HepG2 (cell line): ENCODE data around the gene THRB. TPM values are rescaled to one million over a fixed set of nuclear protein-coding genes. Genes with fewer than 3 reads are reported as not detected.

ENCODE experiments used
- ATAC-seq: fragments of 200-7000 bp; cut with Tn5 transposase; 3 replicates; pipeline ENCODE4 v1.9.1; 2020; ENCODE audit warnings: mild to moderate bottlenecking, moderate library complexity
- BruUV-seq: library from RNA; stranded (reverse); fragments of 400-500 nt; replicated peaks from 2 replicates; lab custom pipeline; 2021; lab: Mats Ljungman, UMichigan
- CTCF ChIA-PET: fragments of 300-600 bp; formaldehyde crosslinking; extraction: SDS; loops from one replicate; lab custom pipeline; 2021; ENCODE audit warnings: low total read pairs, inconsistent platforms, low intra/inter-chr PET ratio; lab: Yijun Ruan, JAX
- POLR2A ChIA-PET: fragments of 350-600 bp; sonication (Branson Sonifier 250); formaldehyde crosslinking; loops from one replicate; lab custom pipeline; 2020; ENCODE audit warnings: antibody characterized with exemption, inconsistent platforms; lab: Yijun Ruan, JAX
- DNase-seq: peaks from one replicate; pipeline ENCODE4 v3.0.0-alpha.2; 2015; ENCODE audit warnings: low spot score
- FAIRE-seq: peaks from 3 replicates; lab custom pipeline; 2011; peaks lifted over from hg19 to GRCh38; lab: Jason Lieb, UNC
- H2AFZ ChIP-seq: one replicate; pipeline ENCODE4 v1.6.1; 2011; ENCODE audit warnings: low read length, inconsistent platforms
- H3K27ac ChIP-seq: fragments of 300-600 bp; 3 replicates; pipeline ENCODE4 v1.8.0; 2011; ENCODE audit warnings: mixed run types, mild to moderate bottlenecking, mixed read lengths, low read length, inconsistent platforms; ENCODE audit not compliant: insufficient read depth; ENCODE audit errors: extremely low read length
- H3K27me3 ChIP-seq, 2 experiments: fragments of 200-600 bp in 1 of 2; 2 replicates in 1 of 2; 3 replicates in 1 of 2; pipeline versions ENCODE4 v1.6.0 to v1.8.0; 2011; ENCODE audit warnings: low read length in 2 of 2, mild to moderate bottlenecking in 2 of 2, moderate library complexity in 2 of 2, inconsistent platforms in 1 of 2; ENCODE audit not compliant: insufficient read depth in 2 of 2, control insufficient read depth in 1 of 2
- H3K36me3 ChIP-seq, 2 experiments: fragments of 200-600 bp in 1 of 2; replicated peaks in 1 of 2; 2 replicates in 1 of 2; 3 replicates in 1 of 2; pipeline versions ENCODE4 v1.5.1 to v1.8.0; 2011; ENCODE audit warnings: low read length in 2 of 2, inconsistent platforms in 1 of 2; ENCODE audit not compliant: insufficient read depth in 2 of 2, control insufficient read depth in 1 of 2
- H3K4me1 ChIP-seq: 2 replicates; pipeline ENCODE4 v1.5.1; 2012; ENCODE audit warnings: low read length, inconsistent platforms; ENCODE audit not compliant: insufficient read depth
- H3K4me2 ChIP-seq: 2 replicates; pipeline ENCODE4 v1.6.0; 2011; ENCODE audit warnings: low read depth, low read length, inconsistent platforms
- H3K4me3 ChIP-seq, 3 experiments: fragments of 200-600 bp in 1 of 3; sonication (generic), shearing (Covaris generic) in 1 of 3; replicated peaks in 1 of 3; 2 replicates each; pipeline ENCODE4 v1.5.1; 2011 to 2016; ENCODE audit warnings: low read length in 3 of 3, inconsistent platforms in 2 of 3, low read depth in 2 of 3, mild to moderate bottlenecking in 2 of 3, control low read depth in 1 of 3, mixed read lengths in 1 of 3; ENCODE audit not compliant: insufficient read depth in 1 of 3
- H3K79me2 ChIP-seq: one replicate; pipeline ENCODE4 v1.6.1; 2011; ENCODE audit warnings: low read length, inconsistent platforms; ENCODE audit not compliant: insufficient read depth
- H3K9ac ChIP-seq: 2 replicates; pipeline ENCODE4 v1.6.0; 2011; ENCODE audit warnings: mild to moderate bottlenecking, low read depth, low read length, inconsistent platforms; ENCODE audit not compliant: insufficient read depth
- H3K9me3 ChIP-seq: 2 replicates; pipeline ENCODE4 v1.5.1; 2012; ENCODE audit warnings: mild to moderate bottlenecking, low read length
- H4K20me1 ChIP-seq: 2 replicates; pipeline ENCODE4 v1.6.0; 2011; ENCODE audit warnings: inconsistent platforms, mild to moderate bottlenecking, low read length, moderate library complexity; ENCODE audit not compliant: insufficient read depth
- ARNT ChIP-seq: fragments of 450-650 bp; IDR thresholded peaks from 2 replicates; pipeline ENCODE4 v1.6.1; 2017
- CBX2 ChIP-seq, 2 experiments: fragments of 200-600 bp in 1 of 2; sonication (generic); formaldehyde crosslinking in 1 of 2; IDR thresholded peaks; 2 replicates each; pipeline versions ENCODE4 v1.7.0 to v1.8.1; 2018 to 2022; ENCODE audit warnings: low read depth in 2 of 2, low read length in 1 of 2, mild to moderate bottlenecking in 1 of 2, missing genetic modification reagents in 1 of 2
- NFKBIZ ChIP-seq: IDR thresholded peaks from 2 replicates; pipeline ENCODE4 v1.6.1; 2018; ENCODE audit warnings: missing genetic modification reagents, missing compliant biosample characterization
- RFX1 ChIP-seq: fragments of 450-650 bp; IDR thresholded peaks from 2 replicates; pipeline ENCODE4 v1.6.1; 2017
- SOX13 ChIP-seq, 3 experiments: fragments of 450-650 bp in 1 of 3; sonication (generic) in 1 of 3; formaldehyde crosslinking in 1 of 3; IDR thresholded peaks in 2 of 3; conservative IDR thresholded peaks in 1 of 3; 2 replicates each; pipeline versions ENCODE4 v1.5.0 to v1.6.1; 2016 to 2020; ENCODE audit warnings: antibody characterized with exemption in 1 of 3, mild to moderate bottlenecking in 1 of 3, missing compliant biosample characterization in 1 of 3, missing genetic modification reagents in 1 of 3, moderate library complexity in 1 of 3
- STAG1 ChIP-seq: sonication (generic); formaldehyde crosslinking; IDR thresholded peaks from 2 replicates; pipeline ENCODE4 v1.4.0; 2020; ENCODE audit warnings: missing genetic modification reagents
- ZMYM2 ChIP-seq: sonication (generic); formaldehyde crosslinking; IDR thresholded peaks from 2 replicates; pipeline ENCODE4 v1.8.0; 2022; ENCODE audit warnings: mild to moderate bottlenecking, missing genetic modification reagents
- ZNF256 ChIP-seq: sonication (generic); formaldehyde crosslinking; conservative IDR thresholded peaks from 2 replicates; pipeline ENCODE4 v1.4.0; 2020; ENCODE audit warnings: missing genetic modification reagents
- ZNF674 ChIP-seq: sonication (generic); formaldehyde crosslinking; IDR thresholded peaks from 2 replicates; pipeline ENCODE4 v1.5.0; 2020; ENCODE audit warnings: low read depth, mild to moderate bottlenecking, missing genetic modification reagents
- ZNF737 ChIP-seq: sonication (generic); formaldehyde crosslinking; IDR thresholded peaks from 2 replicates; pipeline ENCODE4 v1.5.0; 2020; ENCODE audit warnings: missing genetic modification reagents, mild to moderate bottlenecking, borderline replicate concordance
- WGBS: methylation state at CpG from one replicate; pipeline ENCODE4 v1.1.6; 2017; ENCODE audit warnings: low lambda C conversion rate; 5-methylcytosine and 5-hydroxymethylcytosine counted together
- in situ Hi-C: cut with HindIII; loops from 2 replicates; pipeline ENCODE4 v1.10.0; 2017; ENCODE audit warnings: low pct_unique_long_range_greater_than_20kb; ENCODE audit not compliant: extremely low pct_ligation_motif_present
- intact Hi-C: fragments of 100-400 bp; cut with micrococcal nuclease; formaldehyde crosslinking; loops from one replicate; pipeline ENCODE4 v1.10.0; 2022; ENCODE audit not compliant: unreplicated experiment
- polyA plus RNA-seq, 8 experiments: library from polyadenylated mRNA; depleted of rRNA in 3 of 8; stranded (reverse) in 7 of 8; unstranded in 1 of 8; fragments of >200 nt; fragmentation: Illumina TruSeq in 4 of 8; extraction: Trizol in 4 of 8; gene quantifications; 2 replicates each; pipeline versions ENCODE4 v1.2.1 to v1.2.3, GENCODE V29; 2011 to 2016; ENCODE audit warnings: low read depth in 4 of 8, missing spikeins in 1 of 8, mixed read lengths in 1 of 8; ENCODE audit not compliant: insufficient read depth in 1 of 8
- total RNA-seq, 5 experiments: library from RNA; depleted of rRNA; stranded (reverse); fragments of >200 nt; fragmentation: Illumina TruSeq; extraction: Trizol; gene quantifications; 2 replicates each; pipeline ENCODE4 v1.2.3, GENCODE V29; 2016; ENCODE audit warnings: low read depth in 1 of 5
- TF ChIP-seq, protein P1 (sequence below): sonication (generic); formaldehyde crosslinking; IDR thresholded peaks from 2 replicates; pipeline ENCODE4 v1.5.0; 2020; ENCODE audit warnings: mild to moderate bottlenecking, missing genetic modification reagents, moderate library complexity
- TF ChIP-seq, protein P2 (sequence below): fragments of 450-650 bp; IDR thresholded peaks from 2 replicates; pipeline ENCODE4 v1.6.1; 2017
- TF ChIP-seq, protein P3 (sequence below): sonication (generic); formaldehyde crosslinking; IDR thresholded peaks from 2 replicates; pipeline ENCODE4 v1.4.0; 2020; ENCODE audit warnings: mild to moderate bottlenecking, low read depth, missing genetic modification reagents
- TF ChIP-seq, protein P4 (sequence below): sonication (generic); formaldehyde crosslinking; IDR thresholded peaks from 2 replicates; pipeline ENCODE4 v1.8.0; 2022; ENCODE audit warnings: mild to moderate bottlenecking, missing genetic modification reagents, moderate library complexity

Gene THRB
- total and polyA plus RNA-seq, 2 of the 13 experiments (the other 11 are each of a cell fraction or from before 2014, with no cell fraction given): 4.7 to 22.7 TPM

DNA sequence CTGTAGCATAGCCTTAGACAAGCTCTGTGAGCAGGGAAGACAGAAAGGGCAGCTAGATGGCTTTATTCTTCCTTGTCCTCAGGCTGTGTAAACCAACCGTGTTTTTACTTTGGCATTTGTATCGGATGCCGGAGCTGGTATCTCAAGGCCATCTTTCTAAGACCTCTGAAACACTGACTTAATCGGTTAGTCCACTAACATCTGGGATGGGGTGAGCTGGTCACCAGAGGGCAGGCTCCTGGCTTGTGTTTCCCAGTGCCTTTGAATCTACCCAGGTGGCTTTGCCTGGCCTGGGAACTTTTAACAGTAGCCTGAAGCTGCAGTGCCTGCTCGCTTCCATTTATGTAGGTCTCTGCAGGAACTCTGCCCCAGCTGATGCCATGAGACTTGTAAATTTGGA lies 296.8 kb downstream of the THRB start:
- in situ Hi-C loops (no loop called here), intact Hi-C loops (no loop called here)
- Histone ChIP-seq H3K9me3 (no peaks in the 10 kb centered on the region), H3K27ac (no peak overlapping the region), H4K20me1 (no peaks in the 10 kb centered on the region), H2AFZ (no peak overlapping the region), H3K4me3 (no peak overlapping the region), H3K27me3 (no peaks in the 10 kb centered on the region), H3K79me2 (no peaks in the 10 kb centered on the region), H3K9ac (no peak overlapping the region), H3K4me1 (no peaks in the 10 kb centered on the region), H3K36me3 (no peaks in the 10 kb centered on the region), H3K4me2 (no peak overlapping the region)
- CTCF ChIA-PET: no interaction called here
- FAIRE-seq (no peak), ATAC-seq (peak; percentile 91), DNase-seq (peak; percentile 15)
- TF ChIP-seq ZMYM2 (CRISPR knock-in tag): no peak
- peak; percentile 34; the same call in 1 of the 2 replicates for TF ChIP-seq STAG1 (CRISPR knock-in tag)
- TF ChIP-seq, protein P1, sequence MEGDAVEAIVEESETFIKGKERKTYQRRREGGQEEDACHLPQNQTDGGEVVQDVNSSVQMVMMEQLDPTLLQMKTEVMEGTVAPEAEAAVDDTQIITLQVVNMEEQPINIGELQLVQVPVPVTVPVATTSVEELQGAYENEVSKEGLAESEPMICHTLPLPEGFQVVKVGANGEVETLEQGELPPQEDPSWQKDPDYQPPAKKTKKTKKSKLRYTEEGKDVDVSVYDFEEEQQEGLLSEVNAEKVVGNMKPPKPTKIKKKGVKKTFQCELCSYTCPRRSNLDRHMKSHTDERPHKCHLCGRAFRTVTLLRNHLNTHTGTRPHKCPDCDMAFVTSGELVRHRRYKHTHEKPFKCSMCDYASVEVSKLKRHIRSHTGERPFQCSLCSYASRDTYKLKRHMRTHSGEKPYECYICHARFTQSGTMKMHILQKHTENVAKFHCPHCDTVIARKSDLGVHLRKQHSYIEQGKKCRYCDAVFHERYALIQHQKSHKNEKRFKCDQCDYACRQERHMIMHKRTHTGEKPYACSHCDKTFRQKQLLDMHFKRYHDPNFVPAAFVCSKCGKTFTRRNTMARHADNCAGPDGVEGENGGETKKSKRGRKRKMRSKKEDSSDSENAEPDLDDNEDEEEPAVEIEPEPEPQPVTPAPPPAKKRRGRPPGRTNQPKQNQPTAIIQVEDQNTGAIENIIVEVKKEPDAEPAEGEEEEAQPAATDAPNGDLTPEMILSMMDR (CRISPR knock-in tag): peak; percentile 28; the same call in 1 of the 2 replicates
- POLR2A ChIA-PET: no interaction called here
- BruUV-seq: no TSS peak
- 80% methylated on average over 5 of the region's 5 CpGs for whole genome bisulfite sequencing

DNA sequence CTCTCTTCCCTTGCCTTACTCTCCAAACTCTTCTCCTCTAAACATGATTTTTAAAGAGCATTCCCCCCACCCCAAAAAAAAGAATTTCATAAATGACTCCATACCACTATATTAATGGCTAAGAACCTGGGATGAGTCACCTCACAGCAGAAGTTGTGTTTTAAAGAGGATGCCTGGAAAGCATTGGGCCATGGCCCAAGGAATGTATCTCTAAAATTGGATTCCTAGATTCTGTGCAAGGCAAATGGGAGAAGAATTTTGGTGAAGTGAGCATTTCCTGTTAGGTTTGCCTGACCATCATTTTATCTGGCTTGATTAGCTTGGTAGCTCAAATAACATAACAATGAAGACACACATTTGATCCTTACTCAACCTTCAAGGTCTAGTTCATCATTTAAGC lies 298.1 kb downstream of the THRB start:
- H3K36me3 ChIP-seq: no peaks in the 10 kb centered on the region
- no peaks in the 10 kb centered on the region for H4K20me1 ChIP-seq
- DNase-seq (no peak), ATAC-seq (no peak), FAIRE-seq (no peak)
- intact Hi-C loops (no loop called here), in situ Hi-C loops (no loop called here)
- no TSS peak for BruUV-seq
- H3K9ac ChIP-seq: no peak overlapping the region
- no peaks in the 10 kb centered on the region for H3K27me3 ChIP-seq
- H3K4me2 ChIP-seq: no peak overlapping the region
- no peak overlapping the region for H2AFZ ChIP-seq
- no peaks in the 10 kb centered on the region for H3K9me3 ChIP-seq
- ChIA-PET CTCF (no interaction called here), POLR2A (no interaction called here)
- no peak overlapping the region for H3K27ac ChIP-seq
- no peak overlapping the region for H3K4me3 ChIP-seq
- H3K4me1 ChIP-seq: no peaks in the 10 kb centered on the region
- H3K79me2 ChIP-seq: no peaks in the 10 kb centered on the region
- TF ChIP-seq ZNF674 (CRISPR knock-in tag) (no peak), ZNF737 (CRISPR knock-in tag) (no peak), CBX2 (IDR thresholded peaks at IDR 0.05; ENCODE audit: low read depth, low read length) (no peak), CBX2 (CRISPR knock-in tag; IDR thresholded peaks at IDR 0.05; ENCODE audit: low read depth) (no peak), ZNF256 (no peak), NFKBIZ (CRISPR knock-in tag) (no peak), SOX13 (IDR thresholded peaks at IDR 0.05) (no peak), SOX13 (CRISPR knock-in tag; conservative IDR thresholded peaks at IDR 0.05 in 1 of 2, IDR thresholded peaks at IDR 0.05 in 1 of 2) (no peak), ARNT (no peak), RFX1 (no peak)
- TF ChIP-seq, protein P2, sequence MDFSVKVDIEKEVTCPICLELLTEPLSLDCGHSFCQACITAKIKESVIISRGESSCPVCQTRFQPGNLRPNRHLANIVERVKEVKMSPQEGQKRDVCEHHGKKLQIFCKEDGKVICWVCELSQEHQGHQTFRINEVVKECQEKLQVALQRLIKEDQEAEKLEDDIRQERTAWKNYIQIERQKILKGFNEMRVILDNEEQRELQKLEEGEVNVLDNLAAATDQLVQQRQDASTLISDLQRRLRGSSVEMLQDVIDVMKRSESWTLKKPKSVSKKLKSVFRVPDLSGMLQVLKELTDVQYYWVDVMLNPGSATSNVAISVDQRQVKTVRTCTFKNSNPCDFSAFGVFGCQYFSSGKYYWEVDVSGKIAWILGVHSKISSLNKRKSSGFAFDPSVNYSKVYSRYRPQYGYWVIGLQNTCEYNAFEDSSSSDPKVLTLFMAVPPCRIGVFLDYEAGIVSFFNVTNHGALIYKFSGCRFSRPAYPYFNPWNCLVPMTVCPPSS: no peak
- TF ChIP-seq, protein P3, sequence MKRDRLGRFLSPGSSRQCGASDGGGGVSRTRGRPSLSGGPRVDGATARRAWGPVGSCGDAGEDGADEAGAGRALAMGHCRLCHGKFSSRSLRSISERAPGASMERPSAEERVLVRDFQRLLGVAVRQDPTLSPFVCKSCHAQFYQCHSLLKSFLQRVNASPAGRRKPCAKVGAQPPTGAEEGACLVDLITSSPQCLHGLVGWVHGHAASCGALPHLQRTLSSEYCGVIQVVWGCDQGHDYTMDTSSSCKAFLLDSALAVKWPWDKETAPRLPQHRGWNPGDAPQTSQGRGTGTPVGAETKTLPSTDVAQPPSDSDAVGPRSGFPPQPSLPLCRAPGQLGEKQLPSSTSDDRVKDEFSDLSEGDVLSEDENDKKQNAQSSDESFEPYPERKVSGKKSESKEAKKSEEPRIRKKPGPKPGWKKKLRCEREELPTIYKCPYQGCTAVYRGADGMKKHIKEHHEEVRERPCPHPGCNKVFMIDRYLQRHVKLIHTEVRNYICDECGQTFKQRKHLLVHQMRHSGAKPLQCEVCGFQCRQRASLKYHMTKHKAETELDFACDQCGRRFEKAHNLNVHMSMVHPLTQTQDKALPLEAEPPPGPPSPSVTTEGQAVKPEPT: no peak
- TF ChIP-seq, protein P4, sequence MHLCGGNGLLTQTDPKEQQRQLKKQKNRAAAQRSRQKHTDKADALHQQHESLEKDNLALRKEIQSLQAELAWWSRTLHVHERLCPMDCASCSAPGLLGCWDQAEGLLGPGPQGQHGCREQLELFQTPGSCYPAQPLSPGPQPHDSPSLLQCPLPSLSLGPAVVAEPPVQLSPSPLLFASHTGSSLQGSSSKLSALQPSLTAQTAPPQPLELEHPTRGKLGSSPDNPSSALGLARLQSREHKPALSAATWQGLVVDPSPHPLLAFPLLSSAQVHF (CRISPR knock-in tag): no peak
